ENCODE data around the gene TMPRSS7.
A peak's percentile ranks its signal among the peaks of the same experiment; 100 is the strongest.

TMPRSS7 gene, protein sequence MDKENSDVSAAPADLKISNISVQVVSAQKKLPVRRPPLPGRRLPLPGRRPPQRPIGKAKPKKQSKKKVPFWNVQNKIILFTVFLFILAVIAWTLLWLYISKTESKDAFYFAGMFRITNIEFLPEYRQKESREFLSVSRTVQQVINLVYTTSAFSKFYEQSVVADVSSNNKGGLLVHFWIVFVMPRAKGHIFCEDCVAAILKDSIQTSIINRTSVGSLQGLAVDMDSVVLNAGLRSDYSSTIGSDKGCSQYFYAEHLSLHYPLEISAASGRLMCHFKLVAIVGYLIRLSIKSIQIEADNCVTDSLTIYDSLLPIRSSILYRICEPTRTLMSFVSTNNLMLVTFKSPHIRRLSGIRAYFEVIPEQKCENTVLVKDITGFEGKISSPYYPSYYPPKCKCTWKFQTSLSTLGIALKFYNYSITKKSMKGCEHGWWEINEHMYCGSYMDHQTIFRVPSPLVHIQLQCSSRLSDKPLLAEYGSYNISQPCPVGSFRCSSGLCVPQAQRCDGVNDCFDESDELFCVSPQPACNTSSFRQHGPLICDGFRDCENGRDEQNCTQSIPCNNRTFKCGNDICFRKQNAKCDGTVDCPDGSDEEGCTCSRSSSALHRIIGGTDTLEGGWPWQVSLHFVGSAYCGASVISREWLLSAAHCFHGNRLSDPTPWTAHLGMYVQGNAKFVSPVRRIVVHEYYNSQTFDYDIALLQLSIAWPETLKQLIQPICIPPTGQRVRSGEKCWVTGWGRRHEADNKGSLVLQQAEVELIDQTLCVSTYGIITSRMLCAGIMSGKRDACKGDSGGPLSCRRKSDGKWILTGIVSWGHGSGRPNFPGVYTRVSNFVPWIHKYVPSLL

GRCh38 chr3:112034436-112034835 is at the start of gene TMPRSS7:
TMPRSS7 (plus strand) TSS chr3:112034736; CDS start chr3:112034846, 110 bp downstream.
- H3K27ac Mint-ChIP-seq, result no peak within 1 kb of the TSS
- DNase-seq, result no peak
- H3K27me3 Mint-ChIP-seq, result peaks cover 3% of the 10 kb centered on the region
- no peaks in the 10 kb centered on the region for H3K4me1 Mint-ChIP-seq
- no peak within 1 kb of the TSS for H3K4me3 Mint-ChIP-seq
- H3K9me3 Mint-ChIP-seq, result no peaks in the 10 kb centered on the region
- H3K36me3 Mint-ChIP-seq, result no peaks in the 10 kb centered on the region
- CTCF ChIA-PET, result interaction anchor here (0.6 to 1.0 kb wide), 2 partner anchors 9 to 21 kb away, joined by 3 read pairs; no protein-coding TSS in a partner anchor

- DNase-seq, result no peak
- no peaks in the 10 kb centered on the region for H3K27me3 Mint-ChIP-seq
- no peak overlapping the region for H3K4me3 Mint-ChIP-seq
- CTCF ChIA-PET, result interaction anchor here (1.0 to 5.8 kb wide), 3 partner anchors 10 to 57 kb away, joined by 4 to 137 read pairs (median 9); no protein-coding TSS in a partner anchor
- H3K4me1 Mint-ChIP-seq, result peaks cover 41% of the 10 kb centered on the region
- H3K9me3 Mint-ChIP-seq, result no peaks in the 10 kb centered on the region
- peaks cover 50% of the 10 kb centered on the region for H3K36me3 Mint-ChIP-seq
- H3K27ac Mint-ChIP-seq, result no peak overlapping the region
Measured at GRCh38 chr3:111986800-111987199, 47.7 kb upstream of the TMPRSS7 start.

GRCh38 chr3:111989061-111989678 is 45.4 kb upstream of the TMPRSS7 start:
- Mint-ChIP-seq H3K4me3 (no peak overlapping the region), H3K4me1 (peaks cover 23% of the 10 kb centered on the region), H3K36me3 (peaks cover 47% of the 10 kb centered on the region), H3K27ac (no peak overlapping the region), H3K27me3 (no peaks in the 10 kb centered on the region), H3K9me3 (no peaks in the 10 kb centered on the region)
- DNase-seq, result no peak
- CTCF ChIA-PET, result interaction anchor here (0.6 to 5.8 kb wide), 19 partner anchors 10 to 389 kb away, joined by 3 to 137 read pairs (median 4); partner anchors contain the start of genes ABHD10 and TAGLN3

- Mint-ChIP-seq H3K4me1 (peaks cover 3% of the 10 kb centered on the region), H3K27me3 (no peaks in the 10 kb centered on the region), H3K27ac (no peak overlapping the region), H3K9me3 (no peaks in the 10 kb centered on the region), H3K36me3 (peaks cover 21% of the 10 kb centered on the region), H3K4me3 (no peak overlapping the region)
- CTCF ChIA-PET, result interaction anchor here (1.5 to 2.9 kb wide), 4 partner anchors 8 to 21 kb away, joined by 4 to 21 read pairs (median 4); no protein-coding TSS in a partner anchor
- no peak for DNase-seq
Measured at GRCh38 chr3:111993038-111993437, 41.5 kb upstream of the TMPRSS7 start.

DNA sequence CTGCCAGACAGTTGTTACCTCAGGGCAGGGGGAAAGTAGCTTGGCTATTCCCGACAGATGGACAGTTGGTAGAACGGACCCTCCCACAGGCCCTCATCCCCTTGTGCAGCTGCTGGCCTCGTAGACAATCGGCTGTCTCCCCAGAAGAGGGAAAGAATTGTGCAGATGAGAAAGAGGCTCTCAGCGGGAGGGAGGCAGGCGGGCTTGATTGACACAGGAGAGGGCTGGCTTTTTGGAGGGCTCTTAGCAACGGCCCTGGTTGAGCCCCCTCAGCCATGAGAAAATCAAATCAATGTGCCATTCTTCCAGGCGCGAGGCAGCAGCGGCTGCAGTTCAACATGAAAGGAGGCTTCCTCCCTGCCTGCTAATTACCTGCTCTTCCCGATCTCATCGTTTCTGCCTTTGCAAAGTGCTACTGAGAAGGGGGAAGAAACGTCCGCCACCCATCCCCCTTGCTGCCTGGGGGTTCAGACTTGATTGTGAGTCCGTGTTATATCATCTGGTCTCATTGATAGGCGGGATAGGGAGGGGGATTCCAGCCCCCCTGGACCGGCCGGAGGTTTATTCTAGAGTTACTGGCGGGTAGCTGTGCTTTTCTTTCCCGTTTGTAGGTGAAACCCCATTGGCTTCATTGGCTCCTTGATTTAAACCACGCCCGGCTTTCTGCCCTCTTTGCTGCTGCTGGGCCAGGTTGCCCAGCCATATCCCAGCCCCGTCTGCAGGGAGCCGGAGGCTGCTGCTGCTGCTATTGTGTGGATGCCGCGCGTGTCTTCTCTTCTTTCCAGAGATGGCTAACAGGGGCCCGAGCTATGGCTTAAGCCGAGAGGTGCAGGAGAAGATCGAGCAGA is 35.7 kb upstream of the TMPRSS7 start, which contains the start of gene TAGLN3:
Gene TAGLN3, plus strand, starts transcription at position 287 of the 848 bp plus-strand sequence. Its CDS starts 501 bp downstream, at position 788.
- peak within 1 kb of the TSS; percentile 60 for H3K4me3 Mint-ChIP-seq
- H3K36me3 Mint-ChIP-seq, result peaks cover 1% of the 10 kb centered on the region

GRCh38 chr3:111999484-112000324 is 34.8 kb upstream of the TMPRSS7 start:
- H3K4me3 Mint-ChIP-seq, result no peak overlapping the region
- DNase-seq, result no peak
- peaks cover 1% of the 10 kb centered on the region for H3K36me3 Mint-ChIP-seq
- CTCF ChIA-PET, result interaction anchor here (1.5 to 6.9 kb wide), 4 partner anchors 8 to 43 kb away, joined by 4 to 55 read pairs (median 26); no protein-coding TSS in a partner anchor
- H3K4me1 Mint-ChIP-seq, result peaks cover 31% of the 10 kb centered on the region
- no peaks in the 10 kb centered on the region for H3K9me3 Mint-ChIP-seq
- peaks cover 14% of the 10 kb centered on the region for H3K27me3 Mint-ChIP-seq
- no peak overlapping the region for H3K27ac Mint-ChIP-seq

More for the DNA sequence above, 35.7 kb upstream of the TMPRSS7 start, which contains the start of gene TAGLN3:
- CTCF ChIA-PET, result interaction anchor here (1.5 to 6.9 kb wide), 3 partner anchors 10 to 44 kb away, joined by 6 to 55 read pairs (median 47); no protein-coding TSS in a partner anchor
- no peak within 1 kb of the TSS for H3K27ac Mint-ChIP-seq
- DNase-seq, result no peak
- H3K4me1 Mint-ChIP-seq, result peaks cover 31% of the 10 kb centered on the region
- no peaks in the 10 kb centered on the region for H3K9me3 Mint-ChIP-seq
- peaks cover 14% of the 10 kb centered on the region for H3K27me3 Mint-ChIP-seq

GRCh38 chr3:112000367-112000771 is 34.2 kb upstream of the TMPRSS7 start:
- DNase-seq, result no peak

DNA sequence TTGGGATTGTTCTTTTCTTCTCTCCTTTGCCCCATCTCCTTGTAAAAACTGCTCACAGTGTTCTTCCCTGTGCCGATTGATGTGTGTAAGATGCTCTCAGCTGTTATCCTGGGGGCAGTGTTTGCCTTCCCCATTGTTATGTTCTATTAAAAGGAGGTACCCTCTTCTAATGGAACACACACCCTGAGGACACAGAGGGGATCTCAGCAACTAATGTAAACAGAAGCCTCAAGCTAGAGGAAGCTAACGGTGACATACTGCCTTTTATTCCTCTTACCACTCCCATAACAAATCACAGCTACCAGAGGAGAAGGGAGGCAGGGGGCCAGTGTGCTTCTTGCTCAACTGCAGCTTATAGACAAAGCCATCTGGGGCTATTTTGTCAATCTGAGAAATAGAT is 33.6 kb upstream of the TMPRSS7 start:
- Mint-ChIP-seq H3K9me3 (no peaks in the 10 kb centered on the region), H3K27me3 (peaks cover 14% of the 10 kb centered on the region), H3K4me1 (peaks cover 31% of the 10 kb centered on the region), H3K4me3 (no peak overlapping the region), H3K27ac (no peak overlapping the region), H3K36me3 (no peaks in the 10 kb centered on the region)
- DNase-seq, result no peak
- CTCF ChIA-PET, result interaction anchor here (1.8 to 6.9 kb wide), 3 partner anchors 9 to 12 kb away, joined by 4 to 55 read pairs (median 47); no protein-coding TSS in a partner anchor

More at GRCh38 chr3:112000367-112000771, 34.2 kb upstream of the TMPRSS7 start:
- no peaks in the 10 kb centered on the region for H3K36me3 Mint-ChIP-seq
- H3K4me3 Mint-ChIP-seq, result no peak overlapping the region
- CTCF ChIA-PET, result interaction anchor here (1.8 to 6.9 kb wide), 3 partner anchors 8 to 13 kb away, joined by 4 to 55 read pairs (median 47); no protein-coding TSS in a partner anchor
- no peaks in the 10 kb centered on the region for H3K9me3 Mint-ChIP-seq
- peaks cover 31% of the 10 kb centered on the region for H3K4me1 Mint-ChIP-seq
- H3K27ac Mint-ChIP-seq, result no peak overlapping the region
- peaks cover 14% of the 10 kb centered on the region for H3K27me3 Mint-ChIP-seq

- H3K9me3 Mint-ChIP-seq, result no peaks in the 10 kb centered on the region
- H3K4me1 Mint-ChIP-seq, result peaks cover 31% of the 10 kb centered on the region
- peaks cover 14% of the 10 kb centered on the region for H3K27me3 Mint-ChIP-seq
- CTCF ChIA-PET, result interaction anchor here (1.1 to 6.9 kb wide), 6 partner anchors 8 to 22 kb away, joined by 3 to 55 read pairs (median 4); partner anchors contain the start of gene ABHD10
- H3K36me3 Mint-ChIP-seq, result no peaks in the 10 kb centered on the region
- H3K4me3 Mint-ChIP-seq, result no peak overlapping the region
- no peak overlapping the region for H3K27ac Mint-ChIP-seq
- DNase-seq, result no peak
Measured at GRCh38 chr3:112001526-112001925, 33.0 kb upstream of the TMPRSS7 start.

GRCh38 chr3:112002096-112002971 is 32.2 kb upstream of the TMPRSS7 start:
- H3K4me1 Mint-ChIP-seq, result peaks cover 31% of the 10 kb centered on the region
- no peak overlapping the region for H3K4me3 Mint-ChIP-seq
- H3K36me3 Mint-ChIP-seq, result no peaks in the 10 kb centered on the region
- CTCF ChIA-PET, result interaction anchor here (0.9 to 6.9 kb wide), 8 partner anchors 8 to 333 kb away, joined by 3 to 55 read pairs (median 4); partner anchors contain the start of gene ABHD10
- H3K9me3 Mint-ChIP-seq, result no peaks in the 10 kb centered on the region
- no peak overlapping the region for H3K27ac Mint-ChIP-seq
- no peak for DNase-seq
- H3K27me3 Mint-ChIP-seq, result peaks cover 14% of the 10 kb centered on the region
